Measurements from ENCODE around the gene FARP1.

DNA sequence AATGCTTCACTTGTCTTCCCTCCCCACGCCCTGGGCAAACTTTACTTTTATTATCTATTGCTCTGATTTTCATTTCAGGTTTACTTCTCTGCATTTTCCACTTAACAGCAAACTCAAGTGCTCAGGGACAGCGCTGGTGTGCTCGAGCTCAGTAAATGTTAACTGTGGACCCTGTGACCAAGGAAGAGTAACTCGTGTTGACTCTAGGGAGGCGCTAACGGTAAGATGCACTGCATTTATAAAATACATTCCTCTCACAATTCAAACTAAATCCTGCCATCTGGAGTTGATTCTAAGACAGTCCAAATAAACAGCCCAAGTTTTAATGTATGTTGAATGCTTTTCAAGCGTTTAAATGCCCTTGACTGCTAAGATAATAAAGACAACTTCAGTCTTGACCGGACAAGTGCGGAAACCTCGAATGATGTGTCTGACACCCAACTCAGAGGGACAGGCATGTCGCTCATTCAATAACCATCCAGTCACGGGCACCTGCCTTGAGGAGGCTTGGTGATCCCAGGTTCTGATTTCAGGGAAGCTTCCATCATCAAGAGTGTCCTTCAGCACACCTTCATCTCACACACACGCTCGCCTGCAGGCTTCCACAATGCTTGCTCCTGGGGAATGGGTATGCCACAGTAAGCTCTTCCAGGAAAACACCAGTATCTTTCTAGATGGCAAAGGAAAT is 340.9 kb downstream of the FARP1 start:
- TF ChIP-seq CTCF (IDR thresholded peaks at IDR 0.05) (no peak), POLR2A (IDR thresholded peaks at IDR 0.05) (no peak)
